CD14-positive monocyte (primary cell): ENCODE results near the gene SLC25A33. TPM values are rescaled to one million over a fixed set of nuclear protein-coding genes. Genes with fewer than 3 reads are reported as not detected.

Experiments used
- DNase-seq, 3 donors: peaks; one replicate each; pipeline ENCODE4 v3.0.0-alpha.2; 2011 to 2022
- H2AFZ ChIP-seq: 2 replicates; pipeline ENCODE4 v1.6.0; 2012; ENCODE audit warnings: mild to moderate bottlenecking, low read depth, low read length, inconsistent platforms; ENCODE audit not compliant: insufficient read depth, poor library complexity, severe bottlenecking
- H3K27ac ChIP-seq, 2 donors: 1 replicate in 1 of 2; 2 replicates in 1 of 2; pipeline ENCODE4 v1.5.1; 2012 to 2013; ENCODE audit warnings: low read length in 2 of 2, control low read depth in 1 of 2, inconsistent platforms in 1 of 2, low read depth in 1 of 2, mild to moderate bottlenecking in 1 of 2
- H3K27me3 ChIP-seq, 2 donors: one replicate each; pipeline versions ENCODE4 v1.6.0 to v1.6.1; 2011 to 2013; ENCODE audit warnings: low read length in 2 of 2; ENCODE audit not compliant: control insufficient read depth in 2 of 2, insufficient read depth in 2 of 2
- H3K36me3 ChIP-seq, 2 donors: replicated peaks in 1 of 2; 1 replicate in 1 of 2; 2 replicates in 1 of 2; pipeline versions ENCODE4 v1.5.1 to v1.6.1; 2012 to 2013; ENCODE audit warnings: low read length in 2 of 2, control low read depth in 1 of 2, inconsistent platforms in 1 of 2, mild to moderate bottlenecking in 1 of 2; ENCODE audit not compliant: insufficient read depth in 2 of 2, control insufficient read depth in 1 of 2
- H3K4me1 ChIP-seq, 2 donors: 1 replicate in 1 of 2; 2 replicates in 1 of 2; pipeline versions ENCODE4 v1.5.1 to v1.6.1; 2012 to 2013; ENCODE audit warnings: low read length in 2 of 2, control low read depth in 1 of 2, inconsistent platforms in 1 of 2, mild to moderate bottlenecking in 1 of 2, moderate library complexity in 1 of 2; ENCODE audit not compliant: insufficient read depth in 2 of 2, control insufficient read depth in 1 of 2
- H3K4me2 ChIP-seq: replicated peaks from 2 replicates; pipeline ENCODE3; 2012; ENCODE audit warnings: low read length, moderate library complexity, mild to moderate bottlenecking; ENCODE audit not compliant: poor library complexity, severe bottlenecking; ENCODE audit errors: extremely low read depth
- H3K4me3 ChIP-seq, 3 experiments: fragments of 200-600 bp in 1 of 3; sonication (generic) in 1 of 3; replicated peaks in 1 of 3; 1 replicate in 2 of 3; 2 replicates in 1 of 3; pipeline ENCODE4 v1.5.1; 2011 to 2013; ENCODE audit warnings: low read length in 3 of 3, mild to moderate bottlenecking in 3 of 3, control low read depth in 2 of 3, low read depth in 2 of 3, inconsistent platforms in 1 of 3, moderate library complexity in 1 of 3
- H3K79me2 ChIP-seq: 2 replicates; pipeline ENCODE4 v1.6.0; 2012; ENCODE audit warnings: mild to moderate bottlenecking, control low read depth, inconsistent platforms, low read length, moderate library complexity; ENCODE audit not compliant: insufficient read depth
- H3K9ac ChIP-seq: 2 replicates; pipeline ENCODE4 v1.6.0; 2017; ENCODE audit warnings: low read length, mild to moderate bottlenecking; ENCODE audit not compliant: insufficient read depth, poor library complexity, severe bottlenecking
- H3K9me3 ChIP-seq, 2 donors: replicated peaks in 1 of 2; 1 replicate in 1 of 2; 2 replicates in 1 of 2; pipeline versions ENCODE4 v1.5.1 to v1.6.1; 2012 to 2013; ENCODE audit warnings: low read length in 2 of 2, control low read depth in 1 of 2; ENCODE audit not compliant: control insufficient read depth in 1 of 2, insufficient read depth in 1 of 2
- H4K20me1 ChIP-seq: 2 replicates; pipeline ENCODE4 v1.6.0; 2012; ENCODE audit warnings: mild to moderate bottlenecking, low read length, control low read depth, moderate library complexity; ENCODE audit not compliant: insufficient read depth
- H3K27ac Mint-ChIP-seq, 7 donors: one replicate each; pipeline ENCODE4 v1.8.0; 2020; ENCODE audit warnings: mild to moderate bottlenecking in 7 of 7, mixed read lengths in 7 of 7, moderate library complexity in 6 of 7, inconsistent platforms in 2 of 7
- H3K27me3 Mint-ChIP-seq, 3 donors: one replicate each; pipeline ENCODE4 v1.8.0; 2021 to 2022; ENCODE audit warnings: low read depth in 3 of 3, mild to moderate bottlenecking in 3 of 3, mixed read lengths in 3 of 3, moderate library complexity in 3 of 3, inconsistent platforms in 1 of 3
- H3K36me3 Mint-ChIP-seq, 2 donors: one replicate each; pipeline ENCODE4 v1.8.0; 2020; ENCODE audit warnings: mixed read lengths in 2 of 2, inconsistent platforms in 1 of 2, mild to moderate bottlenecking in 1 of 2
- H3K4me1 Mint-ChIP-seq: one replicate; pipeline ENCODE4 v1.8.0; 2020; ENCODE audit warnings: mild to moderate bottlenecking, mixed read lengths
- H3K4me3 Mint-ChIP-seq, 2 donors: one replicate each; pipeline ENCODE4 v1.8.0; 2020; ENCODE audit warnings: mild to moderate bottlenecking in 2 of 2, mixed read lengths in 2 of 2, moderate library complexity in 1 of 2
- H3K9me3 Mint-ChIP-seq, 7 donors: one replicate each; pipeline ENCODE4 v1.8.0; 2020 to 2022; ENCODE audit warnings: mixed read lengths in 7 of 7, mild to moderate bottlenecking in 6 of 7, moderate library complexity in 6 of 7, inconsistent platforms in 2 of 7
- WGBS: methylation state at CpG from one replicate; pipeline ENCODE4 v1.1.5; 2013; ENCODE audit warnings: missing lambda C conversion rate; ENCODE audit not compliant: insufficient coverage; 5-methylcytosine and 5-hydroxymethylcytosine counted together
- intact Hi-C, 2 donors: fragments of 100-400 bp; cut with micrococcal nuclease; formaldehyde crosslinking; loops; one replicate each; pipeline versions ENCODE4 v1.15.0 to v1.15.1; 2023
- polyA plus RNA-seq, 3 donors: library from polyadenylated mRNA; depleted of rRNA in 1 of 3; unstranded in 2 of 3; stranded (reverse) in 1 of 3; fragments of 300-500 nt in 2 of 3; fragments of >200 nt in 1 of 3; fragmentation: Illumina TruSeq in 2 of 3; gene quantifications; 1 replicate in 2 of 3; 2 replicates in 1 of 3; pipeline ENCODE4 v1.2.3, GENCODE V29; 2012 to 2021
- TF ChIP-seq, protein P1 (sequence below): fragments of 200-600 bp; IDR thresholded peaks from one replicate; pipeline ENCODE4 v1.8.0; 2022; ENCODE audit warnings: antibody characterized with exemption, mild to moderate bottlenecking

Gene SLC25A33
- polyA plus RNA-seq, 3 donors = 2.3 to 6.4 (median 4.4) TPM

DNA sequence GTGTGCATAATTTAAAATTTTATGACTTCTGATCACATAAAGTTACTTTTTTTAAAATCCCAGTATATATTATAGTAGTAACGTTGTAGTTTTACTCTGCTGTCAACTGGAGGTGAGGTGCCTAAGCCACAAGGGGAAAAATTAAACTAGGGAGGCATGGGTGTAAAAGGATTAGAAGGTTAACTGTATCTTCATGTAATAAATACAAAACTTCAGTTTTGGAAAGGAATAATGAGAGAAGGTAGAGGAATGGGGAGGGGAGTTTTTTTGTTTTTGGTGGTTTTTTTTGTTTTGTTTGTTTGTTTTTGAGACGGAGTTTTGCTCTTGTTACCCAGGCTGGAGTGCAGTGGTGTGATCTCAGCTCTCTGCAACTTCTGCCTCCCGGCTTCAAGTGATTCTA lies 5.7 kb downstream of the SLC25A33 start:
- no peak overlapping the region for H2AFZ ChIP-seq
- no peak overlapping the region for H3K4me3 Mint-ChIP-seq
- WGBS = 100% methylated on average over 2 of the region's 3 CpGs
- H3K27ac ChIP-seq = no peak overlapping the region
- no peak overlapping the region for H3K9ac ChIP-seq
- no peaks in the 10 kb centered on the region for H3K36me3 ChIP-seq
- no peaks in the 10 kb centered on the region for H3K9me3 ChIP-seq
- H3K4me1 ChIP-seq = peaks cover 20 to 24% of the 10 kb centered on the region in 2 donors
- no peaks in the 10 kb centered on the region for H3K27me3 ChIP-seq
- no peak overlapping the region for H3K27ac Mint-ChIP-seq
- H3K4me3 ChIP-seq = no peak overlapping the region
- TF ChIP-seq, protein P1, sequence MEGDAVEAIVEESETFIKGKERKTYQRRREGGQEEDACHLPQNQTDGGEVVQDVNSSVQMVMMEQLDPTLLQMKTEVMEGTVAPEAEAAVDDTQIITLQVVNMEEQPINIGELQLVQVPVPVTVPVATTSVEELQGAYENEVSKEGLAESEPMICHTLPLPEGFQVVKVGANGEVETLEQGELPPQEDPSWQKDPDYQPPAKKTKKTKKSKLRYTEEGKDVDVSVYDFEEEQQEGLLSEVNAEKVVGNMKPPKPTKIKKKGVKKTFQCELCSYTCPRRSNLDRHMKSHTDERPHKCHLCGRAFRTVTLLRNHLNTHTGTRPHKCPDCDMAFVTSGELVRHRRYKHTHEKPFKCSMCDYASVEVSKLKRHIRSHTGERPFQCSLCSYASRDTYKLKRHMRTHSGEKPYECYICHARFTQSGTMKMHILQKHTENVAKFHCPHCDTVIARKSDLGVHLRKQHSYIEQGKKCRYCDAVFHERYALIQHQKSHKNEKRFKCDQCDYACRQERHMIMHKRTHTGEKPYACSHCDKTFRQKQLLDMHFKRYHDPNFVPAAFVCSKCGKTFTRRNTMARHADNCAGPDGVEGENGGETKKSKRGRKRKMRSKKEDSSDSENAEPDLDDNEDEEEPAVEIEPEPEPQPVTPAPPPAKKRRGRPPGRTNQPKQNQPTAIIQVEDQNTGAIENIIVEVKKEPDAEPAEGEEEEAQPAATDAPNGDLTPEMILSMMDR = no peak
- DNase-seq = no peak
- H3K36me3 Mint-ChIP-seq = peaks cover 3 to 9% of the 10 kb centered on the region in 2 donors
- intact Hi-C loops = no loop called here
- peaks cover 87% of the 10 kb centered on the region for H3K79me2 ChIP-seq
- no peaks in the 10 kb centered on the region for H3K9me3 Mint-ChIP-seq
- peaks cover 0 to 5% (median 0%) of the 10 kb centered on the region in 3 donors for H3K27me3 Mint-ChIP-seq
- H3K4me2 ChIP-seq = no peak overlapping the region
- H3K4me1 Mint-ChIP-seq = peaks cover 26% of the 10 kb centered on the region
- peaks cover 75% of the 10 kb centered on the region for H4K20me1 ChIP-seq

DNA sequence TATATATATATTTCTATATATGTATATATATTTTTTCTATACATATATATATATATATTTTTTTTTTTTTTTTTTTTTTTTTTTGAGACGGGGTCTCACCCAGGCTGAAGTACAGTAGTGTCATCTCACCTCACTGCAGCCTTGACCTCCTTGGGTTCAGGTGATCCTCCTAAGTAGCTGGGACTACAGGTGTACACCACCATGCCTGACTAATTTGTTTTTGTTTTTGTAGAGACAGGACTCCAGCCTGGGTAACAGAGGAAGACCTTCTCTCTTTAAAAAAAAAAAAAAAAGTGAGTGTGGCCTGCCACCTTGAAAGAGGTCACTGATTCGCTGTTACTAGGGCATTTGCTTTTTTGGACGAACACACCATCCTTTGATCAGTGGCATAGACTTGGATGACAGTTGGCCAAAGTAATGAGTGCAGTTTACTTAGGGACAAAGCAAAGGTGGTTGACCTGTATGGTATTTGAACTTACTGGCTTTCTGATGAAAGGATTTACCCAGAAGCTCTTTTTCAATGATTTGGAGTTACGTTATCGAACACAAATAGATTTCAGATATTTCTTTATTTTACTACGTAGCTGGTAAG lies 10.8 kb downstream of the SLC25A33 start:
- H3K27me3 Mint-ChIP-seq = peaks cover 0 to 3% (median 0%) of the 10 kb centered on the region in 3 donors
- intact Hi-C loops = no loop called here
- peaks cover 61% of the 10 kb centered on the region for H3K79me2 ChIP-seq
- no peak overlapping the region for H3K4me2 ChIP-seq
- H3K9ac ChIP-seq = no peak overlapping the region
- H3K4me1 ChIP-seq = no peaks in the 10 kb centered on the region
- TF ChIP-seq, protein P1 = no peak
- no peak overlapping the region for H3K4me3 Mint-ChIP-seq
- H3K27me3 ChIP-seq = no peaks in the 10 kb centered on the region
- H3K27ac ChIP-seq = no peak overlapping the region
- no peak overlapping the region for H3K4me3 ChIP-seq
- H3K36me3 Mint-ChIP-seq = peaks cover 9 to 24% of the 10 kb centered on the region in 2 donors
- 100% methylated on average over 1 of the region's 6 CpGs for WGBS
- DNase-seq = no peak
- H4K20me1 ChIP-seq = peaks cover 49% of the 10 kb centered on the region
- no peaks in the 10 kb centered on the region for H3K9me3 Mint-ChIP-seq
- H3K36me3 ChIP-seq = peaks cover 9 to 20% of the 10 kb centered on the region in 2 donors
- H2AFZ ChIP-seq = no peak overlapping the region
- no peaks in the 10 kb centered on the region for H3K9me3 ChIP-seq
- peaks cover 6% of the 10 kb centered on the region for H3K4me1 Mint-ChIP-seq
- H3K27ac Mint-ChIP-seq = no peak overlapping the region
